ENCODE measurements around the gene TIAM2.

TIAM2 gene

DNA sequence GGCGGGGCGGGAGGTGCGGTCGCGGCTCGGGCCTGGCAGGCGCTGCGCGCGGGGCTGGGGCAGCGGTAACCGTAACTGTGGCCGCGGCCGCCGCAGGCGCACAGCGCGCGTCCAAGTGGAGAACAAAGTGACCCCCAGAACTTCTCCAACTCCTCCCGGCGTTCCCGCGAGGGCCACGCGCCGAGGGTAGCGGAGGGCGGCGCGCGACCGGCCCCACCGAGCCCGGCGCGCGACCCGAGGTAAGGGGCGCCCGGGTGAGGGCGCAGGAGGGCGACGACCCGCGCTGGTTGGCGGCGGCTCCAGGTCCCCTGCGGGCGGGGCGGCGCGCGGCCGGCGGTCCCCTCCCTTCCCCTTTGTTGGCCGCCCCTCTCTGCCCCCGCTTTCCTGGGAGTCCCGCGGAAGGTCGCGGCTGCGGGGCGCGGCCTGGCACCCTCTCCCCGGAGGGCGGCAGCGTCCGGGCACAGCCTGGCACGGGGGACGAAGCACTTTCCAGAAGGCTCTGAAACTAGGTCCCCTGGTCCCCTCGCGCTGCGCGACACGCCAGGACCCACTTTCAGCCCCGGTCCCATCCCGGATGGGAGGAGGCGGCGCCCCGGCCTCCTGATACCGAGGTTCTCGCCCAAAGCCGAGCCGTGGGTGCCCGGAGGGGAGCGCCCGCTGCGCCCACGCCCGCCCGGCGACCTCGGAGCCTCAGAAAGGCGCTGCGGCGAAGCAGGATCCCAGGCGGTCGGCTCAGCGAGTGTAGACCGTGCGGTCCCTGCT, at the start of gene TIAM2:
Gene TIAM2, plus strand, starts transcription at position 62 of the 762 bp plus-strand sequence. CDS start 133,909 bp downstream, outside the sequence.
- Mint-ChIP-seq H3K4me1 (peaks cover 17% of the 10 kb centered on the region), H3K4me3 (peak within 1 kb of the TSS; percentile 82 to 87 (median 84)), H3K9me3 (no peaks in the 10 kb centered on the region), H3K27me3 (ENCODE audit: low read depth) (peaks cover 20% of the 10 kb centered on the region), H3K27ac (peak within 1 kb of the TSS in 2 of 3 experiments; percentile 45 to 46), H3K36me3 (ENCODE audit: low read depth) (no peaks in the 10 kb centered on the region)
- TF ChIP-seq CTCF (IDR thresholded peaks at IDR 0.05; ENCODE audit: unreplicated experiment in 3 of 3), result no peak

DNA sequence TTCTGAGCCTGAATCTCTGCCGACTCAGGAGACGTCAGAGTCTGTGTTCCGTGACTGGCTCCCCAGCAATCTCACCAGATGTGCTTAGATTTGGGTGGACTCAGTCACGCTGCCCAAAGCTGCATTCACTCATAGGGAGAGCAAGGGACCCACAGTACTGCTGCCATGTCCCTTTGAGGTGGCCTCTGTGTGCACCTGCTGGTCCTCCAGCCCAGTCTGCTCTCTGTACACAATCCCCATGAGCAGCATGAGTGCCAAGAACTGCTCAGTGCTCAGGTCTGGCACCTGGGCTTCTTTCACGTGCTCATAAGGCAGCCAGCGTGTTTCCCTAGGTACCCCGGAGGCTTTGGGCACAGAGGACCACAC, 44.2 kb upstream of the TIAM2 start:
- Mint-ChIP-seq H3K27ac (no peak overlapping the region), H3K4me1 (peaks cover 6% of the 10 kb centered on the region), H3K36me3 (ENCODE audit: low read depth) (peaks cover 61% of the 10 kb centered on the region), H3K27me3 (ENCODE audit: low read depth) (no peaks in the 10 kb centered on the region), H3K9me3 (peaks cover 4% of the 10 kb centered on the region), H3K4me3 (no peak overlapping the region)
- no peak for TF ChIP-seq CTCF (IDR thresholded peaks at IDR 0.05; ENCODE audit: unreplicated experiment in 3 of 3)

DNA sequence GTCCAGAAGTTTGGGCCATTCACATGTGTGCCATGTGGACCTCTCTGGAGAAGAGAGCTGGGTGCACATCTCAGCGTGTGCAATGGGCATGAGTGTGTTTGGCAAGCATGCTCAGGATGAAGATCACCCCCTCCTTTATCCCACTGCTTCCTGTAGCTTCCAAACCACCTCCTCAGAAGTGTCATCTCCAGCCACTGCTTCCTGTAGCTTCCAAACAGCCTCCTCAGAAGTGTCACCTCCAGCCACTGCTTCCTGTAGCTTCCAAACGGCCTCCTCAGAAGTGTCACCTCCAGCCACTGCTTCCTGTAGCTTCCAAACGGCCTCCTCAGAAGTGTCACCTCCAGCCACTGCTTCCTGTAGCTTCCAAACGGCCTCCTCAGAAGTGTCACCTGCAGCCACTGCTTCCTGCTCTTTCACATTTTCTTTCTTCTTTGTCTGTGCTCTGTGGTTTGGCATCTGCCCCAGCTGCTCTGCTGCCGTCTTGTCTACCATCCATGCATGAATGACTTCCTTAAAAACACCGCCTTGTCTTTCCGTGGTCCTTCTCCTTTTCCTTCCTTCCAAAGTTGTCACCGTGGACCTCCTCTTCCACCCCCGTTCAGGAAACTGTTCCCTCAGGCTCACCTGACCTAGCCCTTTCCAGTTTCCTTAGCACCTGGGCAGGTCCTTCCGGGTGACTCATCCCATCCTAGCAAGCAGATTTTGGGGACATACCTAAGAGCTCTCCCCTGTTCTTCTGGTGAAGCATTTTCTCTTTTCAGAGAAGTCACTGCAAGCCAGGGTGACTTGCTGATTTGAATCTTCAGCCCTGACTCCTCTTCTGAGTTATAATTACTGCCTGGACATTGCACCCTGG, 43.5 kb upstream of the TIAM2 start:
- Mint-ChIP-seq H3K27ac (no peak overlapping the region), H3K9me3 (peaks cover 4% of the 10 kb centered on the region), H3K4me3 (no peak overlapping the region), H3K36me3 (ENCODE audit: low read depth) (peaks cover 57% of the 10 kb centered on the region), H3K27me3 (ENCODE audit: low read depth) (no peaks in the 10 kb centered on the region), H3K4me1 (peaks cover 6% of the 10 kb centered on the region)
- TF ChIP-seq CTCF (IDR thresholded peaks at IDR 0.05; ENCODE audit: unreplicated experiment in 3 of 3), result no peak

DNA sequence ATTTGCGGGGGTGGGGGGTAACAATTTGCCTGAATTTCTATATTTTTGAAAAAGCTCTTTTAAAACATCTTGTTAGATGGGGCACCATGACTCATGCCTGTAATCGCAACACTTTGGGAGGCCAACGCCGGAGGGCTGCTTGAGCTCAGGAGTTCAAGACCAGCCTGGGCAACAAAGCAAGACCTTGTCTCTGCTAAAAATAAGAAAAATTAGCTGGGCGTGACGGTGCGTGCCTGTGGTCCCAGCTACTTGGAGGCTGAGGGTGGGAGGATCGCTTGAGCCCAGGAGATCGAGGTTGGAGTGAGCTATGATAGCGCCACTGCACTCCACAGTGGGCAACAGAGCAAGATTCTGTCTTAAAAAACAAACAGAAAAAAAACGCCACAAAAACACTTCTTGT, 41.5 kb upstream of the TIAM2 start:
- Mint-ChIP-seq H3K9me3 (peaks cover 4% of the 10 kb centered on the region), H3K27me3 (ENCODE audit: low read depth) (peaks cover 5% of the 10 kb centered on the region), H3K4me3 (no peak overlapping the region), H3K4me1 (peaks cover 6% of the 10 kb centered on the region), H3K36me3 (ENCODE audit: low read depth) (peaks cover 48% of the 10 kb centered on the region), H3K27ac (no peak overlapping the region)
- TF ChIP-seq CTCF (IDR thresholded peaks at IDR 0.05; ENCODE audit: unreplicated experiment in 3 of 3), result no peak

GRCh38 chr6:154954347-154954746, 40.8 kb upstream of the TIAM2 start:
- no peak for TF ChIP-seq CTCF (IDR thresholded peaks at IDR 0.05; ENCODE audit: unreplicated experiment in 3 of 3)
- Mint-ChIP-seq H3K4me3 (no peak overlapping the region), H3K27me3 (ENCODE audit: low read depth) (peaks cover 5% of the 10 kb centered on the region), H3K36me3 (ENCODE audit: low read depth) (peaks cover 41% of the 10 kb centered on the region), H3K4me1 (peaks cover 6% of the 10 kb centered on the region), H3K9me3 (no peaks in the 10 kb centered on the region), H3K27ac (peak overlapping the region in 1 of 3 experiments; percentile 5)
